ENCODE results near the gene PEX14.

GRCh38 chr1:10642403-10643080 lies 167.8 kb downstream of the PEX14 start:
- TF ChIP-seq SIN3A (IDR thresholded peaks at IDR 0.05; ENCODE audit: low read depth), result no peak
- TF ChIP-seq CTCF (IDR thresholded peaks at IDR 0.05 in 2 of 3, conservative IDR thresholded peaks at IDR 0.05 in 1 of 3; ENCODE audit: borderline replicate concordance in 1 of 3, insufficient read depth in 1 of 3, low read depth in 2 of 3, low read length in 2 of 3), result no peak
- TF ChIP-seq EZH2 (IDR thresholded peaks at IDR 0.05), result no peak
- no peak for TF ChIP-seq CBX3 (IDR thresholded peaks at IDR 0.05; ENCODE audit: low read depth)
